ENCODE results near the gene CAMKMT. TPM values are rescaled to one million over a fixed set of nuclear protein-coding genes. Genes with fewer than 3 reads are reported as not detected.

The CAMKMT gene
- total RNA-seq, 3 donors from 2014 or later = 6.4 to 11.8 (median 10.5) TPM

- peaks cover 4% of the 10 kb centered on the region for H3K36me3 ChIP-seq
Observed at GRCh38 chr2:44324971-44325426, 36.7 kb upstream of the CAMKMT start.

GRCh38 chr2:44325897-44326296 lies 35.9 kb upstream of the CAMKMT start:
- DNase-seq (ENCODE audit: low spot score in 2 of 2) = no peak
- intact Hi-C loops (cut with DNase I; ENCODE audit: low total_unique reads) = no loop called here
- no peak overlapping the region for H3K27ac ChIP-seq

More at GRCh38 chr2:44324971-44325426, 36.7 kb upstream of the CAMKMT start:
- Histone ChIP-seq H3K9me3 (no peaks in the 10 kb centered on the region), H3K27ac (no peak overlapping the region), H3K27me3 (no peaks in the 10 kb centered on the region), H3K4me1 (no peaks in the 10 kb centered on the region), H3K4me3 (no peak overlapping the region)
- DNase-seq (ENCODE audit: low spot score in 2 of 2) = no peak
- intact Hi-C loops (cut with DNase I; ENCODE audit: low total_unique reads) = no loop called here
- TF ChIP-seq POLR2AphosphoS5 (IDR thresholded peaks at IDR 0.05) (no peak), POLR2A (IDR thresholded peaks at IDR 0.05) (no peak)
- TF ChIP-seq, protein P1, sequence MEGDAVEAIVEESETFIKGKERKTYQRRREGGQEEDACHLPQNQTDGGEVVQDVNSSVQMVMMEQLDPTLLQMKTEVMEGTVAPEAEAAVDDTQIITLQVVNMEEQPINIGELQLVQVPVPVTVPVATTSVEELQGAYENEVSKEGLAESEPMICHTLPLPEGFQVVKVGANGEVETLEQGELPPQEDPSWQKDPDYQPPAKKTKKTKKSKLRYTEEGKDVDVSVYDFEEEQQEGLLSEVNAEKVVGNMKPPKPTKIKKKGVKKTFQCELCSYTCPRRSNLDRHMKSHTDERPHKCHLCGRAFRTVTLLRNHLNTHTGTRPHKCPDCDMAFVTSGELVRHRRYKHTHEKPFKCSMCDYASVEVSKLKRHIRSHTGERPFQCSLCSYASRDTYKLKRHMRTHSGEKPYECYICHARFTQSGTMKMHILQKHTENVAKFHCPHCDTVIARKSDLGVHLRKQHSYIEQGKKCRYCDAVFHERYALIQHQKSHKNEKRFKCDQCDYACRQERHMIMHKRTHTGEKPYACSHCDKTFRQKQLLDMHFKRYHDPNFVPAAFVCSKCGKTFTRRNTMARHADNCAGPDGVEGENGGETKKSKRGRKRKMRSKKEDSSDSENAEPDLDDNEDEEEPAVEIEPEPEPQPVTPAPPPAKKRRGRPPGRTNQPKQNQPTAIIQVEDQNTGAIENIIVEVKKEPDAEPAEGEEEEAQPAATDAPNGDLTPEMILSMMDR (IDR thresholded peaks at IDR 0.05) = no peak

DNA sequence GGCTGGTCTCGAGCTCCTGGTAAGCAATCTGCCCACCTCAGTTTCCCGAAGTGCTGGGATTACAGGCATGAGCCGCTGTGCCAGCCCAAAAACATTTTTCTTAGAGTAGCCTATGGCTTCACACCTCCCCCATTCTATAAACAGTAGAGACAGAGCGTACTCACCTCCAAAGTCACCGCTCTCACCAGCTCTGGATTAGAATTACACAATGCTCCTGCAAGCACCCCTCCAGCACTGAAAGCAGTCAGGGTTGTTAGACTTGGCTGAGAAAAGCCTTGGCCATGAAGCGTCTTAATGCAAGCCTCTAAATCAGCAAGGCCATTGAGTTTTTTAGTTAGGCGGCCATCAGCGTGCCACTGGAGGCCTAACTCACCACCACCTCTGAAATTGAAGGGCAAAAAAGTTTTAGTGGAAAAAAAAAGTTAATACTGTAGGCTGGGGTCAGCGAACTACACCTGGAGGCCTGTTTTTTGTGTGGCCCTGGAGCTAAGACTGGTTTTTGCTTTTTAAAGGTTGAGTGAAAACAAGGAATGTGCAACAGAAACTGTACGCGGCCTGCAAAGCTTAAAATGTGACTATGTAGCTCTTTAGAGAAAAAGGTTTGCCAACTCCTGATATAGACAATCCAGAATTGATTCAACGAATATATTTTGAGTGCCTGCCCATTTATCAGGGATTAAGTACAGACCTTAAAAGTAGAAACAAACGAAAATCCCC lies 35.0 kb upstream of the CAMKMT start:
- no peaks in the 10 kb centered on the region for H3K4me1 ChIP-seq
- peaks cover 8% of the 10 kb centered on the region for H3K36me3 ChIP-seq
- H3K4me3 ChIP-seq = no peak overlapping the region
- intact Hi-C loops (cut with DNase I; ENCODE audit: low total_unique reads) = no loop called here
- TF ChIP-seq POLR2AphosphoS5 (IDR thresholded peaks at IDR 0.05) (no peak), POLR2A (IDR thresholded peaks at IDR 0.05) (no peak)
- TF ChIP-seq, protein P1 (IDR thresholded peaks at IDR 0.05) = no peak
- no peak overlapping the region for H3K27ac ChIP-seq
- H3K27me3 ChIP-seq = no peaks in the 10 kb centered on the region
- no peaks in the 10 kb centered on the region for H3K9me3 ChIP-seq
- DNase-seq (ENCODE audit: low spot score in 2 of 2) = no peak

More at GRCh38 chr2:44325897-44326296, 35.9 kb upstream of the CAMKMT start:
- no peaks in the 10 kb centered on the region for H3K27me3 ChIP-seq
- H3K36me3 ChIP-seq = peaks cover 4% of the 10 kb centered on the region
- H3K4me3 ChIP-seq = no peak overlapping the region
- TF ChIP-seq, protein P1 (IDR thresholded peaks at IDR 0.05) = no peak
- TF ChIP-seq POLR2A (IDR thresholded peaks at IDR 0.05) = no peak
- no peaks in the 10 kb centered on the region for H3K4me1 ChIP-seq
- H3K9me3 ChIP-seq = no peaks in the 10 kb centered on the region

GRCh38 chr2:44328750-44329149 lies 33.0 kb upstream of the CAMKMT start:
- intact Hi-C loops (cut with DNase I; ENCODE audit: low total_unique reads) = no loop called here
- peaks cover 3% of the 10 kb centered on the region for H3K36me3 ChIP-seq
- no peak overlapping the region for H3K4me3 ChIP-seq
- no peak for DNase-seq (ENCODE audit: low spot score in 2 of 2)
- H3K9me3 ChIP-seq = no peaks in the 10 kb centered on the region
- H3K27me3 ChIP-seq = no peaks in the 10 kb centered on the region
- no peak overlapping the region for H3K27ac ChIP-seq
- H3K4me1 ChIP-seq = no peaks in the 10 kb centered on the region
- no peak for TF ChIP-seq POLR2AphosphoS5 (IDR thresholded peaks at IDR 0.05)
- TF ChIP-seq, protein P1 (IDR thresholded peaks at IDR 0.05) = no peak
- no peak for TF ChIP-seq POLR2A (IDR thresholded peaks at IDR 0.05)

DNA sequence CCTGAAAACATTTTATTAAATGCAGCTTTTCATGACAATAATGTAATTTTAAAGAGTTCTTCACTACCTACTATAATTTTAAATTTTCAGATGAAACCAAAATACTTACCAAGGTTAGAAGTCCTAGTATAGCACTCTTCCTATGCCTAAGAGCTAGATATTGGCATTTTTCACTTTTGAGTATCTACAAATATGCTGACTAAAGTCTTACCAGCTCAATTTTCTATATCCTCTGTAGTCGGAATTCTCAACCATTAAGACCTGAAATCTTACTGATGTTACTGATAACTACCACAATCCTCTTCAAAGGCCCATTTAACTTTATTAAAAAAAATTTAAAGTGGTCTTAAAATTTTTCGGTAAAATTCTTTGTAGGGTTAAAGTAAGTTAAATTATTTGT lies 32.4 kb upstream of the CAMKMT start:
- TF ChIP-seq, protein P1 (IDR thresholded peaks at IDR 0.05) = no peak
- TF ChIP-seq POLR2A (IDR thresholded peaks at IDR 0.05) = no peak
- no peak for TF ChIP-seq POLR2AphosphoS5 (IDR thresholded peaks at IDR 0.05)
- intact Hi-C loops (cut with DNase I; ENCODE audit: low total_unique reads) = no loop called here
- Histone ChIP-seq H3K4me1 (no peaks in the 10 kb centered on the region), H3K36me3 (peaks cover 3% of the 10 kb centered on the region), H3K27me3 (no peaks in the 10 kb centered on the region), H3K9me3 (no peaks in the 10 kb centered on the region), H3K27ac (no peak overlapping the region), H3K4me3 (no peak overlapping the region)
- no peak for DNase-seq (ENCODE audit: low spot score in 2 of 2)
